Measurements from ENCODE around the gene RRAGC. TPM values are rescaled to one million over a fixed set of nuclear protein-coding genes. Genes with fewer than 3 reads are reported as not detected.
A peak's percentile ranks its signal among the peaks of the same experiment; 100 is the strongest.

Gene RRAGC
- total and polyA plus RNA-seq, 2 experiments from 2014 or later: 9.3 to 12.8 TPM

DNA sequence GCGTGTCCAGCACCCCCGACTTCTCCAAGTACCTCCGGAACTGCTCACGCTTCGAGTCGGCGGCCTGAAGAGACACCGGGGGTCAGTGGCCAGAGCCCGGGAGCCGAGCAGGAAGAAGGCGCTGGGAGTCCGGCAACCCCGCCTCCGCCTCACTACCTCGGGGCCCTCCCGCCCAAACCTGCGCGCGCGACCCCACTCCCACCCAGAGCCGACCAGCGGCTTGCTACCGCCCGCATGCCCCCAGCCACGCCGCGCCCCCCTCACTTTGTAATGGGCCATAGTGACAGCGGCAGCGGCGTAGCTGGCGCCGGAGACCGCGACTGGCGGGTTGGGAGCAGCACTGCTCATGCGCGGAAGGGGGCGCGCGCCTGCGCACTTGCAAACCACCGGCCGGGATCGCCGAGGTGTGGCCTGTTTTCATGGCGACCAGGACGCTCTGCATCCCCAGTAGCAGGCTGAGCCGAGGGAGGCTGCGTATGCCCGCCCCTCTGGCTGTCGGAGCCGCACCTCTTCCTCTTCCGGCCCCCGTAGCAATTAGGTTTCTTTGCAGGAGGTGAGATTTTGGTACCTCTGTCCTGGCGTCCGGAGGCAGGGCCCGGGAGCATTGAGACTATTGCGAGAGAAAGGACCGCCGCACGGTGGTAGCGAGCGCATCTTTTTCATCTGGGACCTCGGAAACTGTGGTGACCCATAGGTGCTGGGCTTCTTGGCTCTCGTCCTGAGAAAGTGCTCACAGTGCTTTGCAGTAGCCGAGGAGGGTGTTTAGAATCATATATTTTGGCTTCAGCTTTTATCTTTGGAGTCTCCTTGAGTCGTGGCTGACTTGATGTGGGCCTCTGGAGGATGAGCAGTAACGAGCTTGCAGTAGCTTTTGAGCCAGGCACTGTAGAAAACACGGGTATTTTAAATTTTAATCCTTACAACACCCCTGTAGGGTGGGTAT, 13.7 kb upstream of the RRAGC start, which contains the start of gene MYCBP:
TSS of gene MYCBP (minus strand) at position 322 of the 943 bp plus-strand sequence. CDS start at position 279, 43 bp downstream.
- no peaks in the 10 kb centered on the region for H3K27me3 ChIP-seq (ENCODE audit: insufficient read depth)
- H3K36me3 ChIP-seq (ENCODE audit: insufficient read depth): no peaks in the 10 kb centered on the region
- Mint-ChIP-seq H3K27ac (peak within 1 kb of the TSS; percentile 89), H3K4me3 (peak within 1 kb of the TSS; percentile 96), H3K36me3 (ENCODE audit: low read depth) (peaks cover 5% of the 10 kb centered on the region; the same call in 2 of the 3 replicates), H3K27me3 (ENCODE audit: insufficient read depth, low read depth, poor library complexity) (peaks cover 4% of the 10 kb centered on the region), H3K9me3 (no peaks in the 10 kb centered on the region; the same call in 2 of the 3 replicates), H3K4me1 (peaks cover 12% of the 10 kb centered on the region)
- peak within 1 kb of the TSS; percentile 38 for H2AFZ ChIP-seq
- H4K20me1 ChIP-seq (replicated peaks; ENCODE audit: insufficient read depth): no peaks in the 10 kb centered on the region; the same call in 1 of the 2 replicates
- no peaks in the 10 kb centered on the region for H3K9me2 ChIP-seq (ENCODE audit: insufficient read depth)
- peak within 1 kb of the TSS; percentile 97 for H3K4me2 ChIP-seq
- peaks cover 12% of the 10 kb centered on the region for H3K4me1 ChIP-seq (ENCODE audit: insufficient read depth)
- TF ChIP-seq, protein P1, sequence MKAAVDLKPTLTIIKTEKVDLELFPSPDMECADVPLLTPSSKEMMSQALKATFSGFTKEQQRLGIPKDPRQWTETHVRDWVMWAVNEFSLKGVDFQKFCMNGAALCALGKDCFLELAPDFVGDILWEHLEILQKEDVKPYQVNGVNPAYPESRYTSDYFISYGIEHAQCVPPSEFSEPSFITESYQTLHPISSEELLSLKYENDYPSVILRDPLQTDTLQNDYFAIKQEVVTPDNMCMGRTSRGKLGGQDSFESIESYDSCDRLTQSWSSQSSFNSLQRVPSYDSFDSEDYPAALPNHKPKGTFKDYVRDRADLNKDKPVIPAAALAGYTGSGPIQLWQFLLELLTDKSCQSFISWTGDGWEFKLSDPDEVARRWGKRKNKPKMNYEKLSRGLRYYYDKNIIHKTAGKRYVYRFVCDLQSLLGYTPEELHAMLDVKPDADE (IDR thresholded peaks at IDR 0.05): peak; percentile 39; the same call in 1 of the 2 replicates
- TF ChIP-seq, protein P2, sequence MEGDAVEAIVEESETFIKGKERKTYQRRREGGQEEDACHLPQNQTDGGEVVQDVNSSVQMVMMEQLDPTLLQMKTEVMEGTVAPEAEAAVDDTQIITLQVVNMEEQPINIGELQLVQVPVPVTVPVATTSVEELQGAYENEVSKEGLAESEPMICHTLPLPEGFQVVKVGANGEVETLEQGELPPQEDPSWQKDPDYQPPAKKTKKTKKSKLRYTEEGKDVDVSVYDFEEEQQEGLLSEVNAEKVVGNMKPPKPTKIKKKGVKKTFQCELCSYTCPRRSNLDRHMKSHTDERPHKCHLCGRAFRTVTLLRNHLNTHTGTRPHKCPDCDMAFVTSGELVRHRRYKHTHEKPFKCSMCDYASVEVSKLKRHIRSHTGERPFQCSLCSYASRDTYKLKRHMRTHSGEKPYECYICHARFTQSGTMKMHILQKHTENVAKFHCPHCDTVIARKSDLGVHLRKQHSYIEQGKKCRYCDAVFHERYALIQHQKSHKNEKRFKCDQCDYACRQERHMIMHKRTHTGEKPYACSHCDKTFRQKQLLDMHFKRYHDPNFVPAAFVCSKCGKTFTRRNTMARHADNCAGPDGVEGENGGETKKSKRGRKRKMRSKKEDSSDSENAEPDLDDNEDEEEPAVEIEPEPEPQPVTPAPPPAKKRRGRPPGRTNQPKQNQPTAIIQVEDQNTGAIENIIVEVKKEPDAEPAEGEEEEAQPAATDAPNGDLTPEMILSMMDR (conservative IDR thresholded peaks at IDR 0.05; ENCODE audit: low read depth in 2 of 2): no peak; a peak in 1 of 4 replicates
- TF ChIP-seq POLR2AphosphoS5 (IDR thresholded peaks at IDR 0.05; ENCODE audit: low read depth): peak; percentile 81
- peak within 1 kb of the TSS; percentile 11; the same call in 1 of the 2 replicates for H3K27ac ChIP-seq (ENCODE audit: low read depth)
- ATAC-seq: peak; percentile 98
- peaks cover 19% of the 10 kb centered on the region for H3K79me2 ChIP-seq (replicated peaks; ENCODE audit: insufficient read depth)
- H3K4me3 ChIP-seq: peak within 1 kb of the TSS; percentile 72
- DNase-seq (ENCODE audit: low spot score): peak; percentile 97
- H3F3A ChIP-seq (replicated peaks; ENCODE audit: low read depth): peaks cover 4% of the 10 kb centered on the region; the same call in 1 of the 2 replicates

DNA sequence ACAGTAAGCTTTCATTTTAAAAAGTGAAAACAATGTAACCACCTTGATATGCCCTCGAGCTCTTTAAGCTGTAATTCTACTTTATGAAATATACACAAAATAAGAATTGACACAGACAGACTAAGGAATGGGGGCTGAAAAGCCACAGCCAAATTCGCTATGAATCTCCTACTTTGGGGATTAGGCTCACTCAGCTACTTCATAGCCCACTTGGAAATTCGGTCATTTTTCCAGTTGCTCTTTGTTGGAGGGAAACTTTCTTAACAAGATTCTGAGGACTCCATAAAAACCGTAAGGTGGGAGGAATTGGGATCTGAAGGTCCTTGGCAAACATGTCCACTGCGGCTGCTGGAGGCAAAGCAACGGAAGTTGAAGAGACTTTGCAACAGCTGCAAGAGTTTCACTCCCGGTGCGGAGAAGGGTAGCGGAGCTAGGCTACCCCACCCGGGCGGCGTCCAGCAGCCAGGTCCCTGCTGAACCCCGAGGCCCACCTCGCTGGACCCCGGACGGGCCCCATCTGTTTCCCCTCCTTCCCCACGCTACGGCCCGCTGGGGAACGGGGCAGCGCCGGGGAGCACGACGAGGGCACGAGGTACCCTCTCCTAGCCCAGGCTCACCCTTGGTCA, 12.9 kb upstream of the RRAGC start:
- H3K36me3 Mint-ChIP-seq (ENCODE audit: low read depth): peaks cover 5% of the 10 kb centered on the region; the same call in 2 of the 3 replicates
- H3K4me3 Mint-ChIP-seq: peak overlapping the region; percentile 96
- no peaks in the 10 kb centered on the region; the same call in 1 of the 2 replicates for H4K20me1 ChIP-seq (replicated peaks; ENCODE audit: insufficient read depth)
- no peaks in the 10 kb centered on the region for H3K36me3 ChIP-seq (ENCODE audit: insufficient read depth)
- no peak overlapping the region for H3K27ac ChIP-seq (ENCODE audit: low read depth)
- no peaks in the 10 kb centered on the region for H3K27me3 ChIP-seq (ENCODE audit: insufficient read depth)
- H3K27ac Mint-ChIP-seq: no peak overlapping the region
- ATAC-seq (peak; percentile 9), DNase-seq (ENCODE audit: low spot score) (peak; percentile 33)
- H3K4me3 ChIP-seq: peak overlapping the region; percentile 72
- no peaks in the 10 kb centered on the region for H3K9me2 ChIP-seq (ENCODE audit: insufficient read depth)
- peaks cover 12% of the 10 kb centered on the region for H3K4me1 ChIP-seq (ENCODE audit: insufficient read depth)
- H3K79me2 ChIP-seq (replicated peaks; ENCODE audit: insufficient read depth): peaks cover 26% of the 10 kb centered on the region
- peaks cover 4% of the 10 kb centered on the region; the same call in 1 of the 2 replicates for H3F3A ChIP-seq (replicated peaks; ENCODE audit: low read depth)
- peak overlapping the region; percentile 38 for H2AFZ ChIP-seq
- peak overlapping the region; percentile 97 for H3K4me2 ChIP-seq
- no peaks in the 10 kb centered on the region; the same call in 2 of the 3 replicates for H3K9me3 Mint-ChIP-seq
- peaks cover 12% of the 10 kb centered on the region for H3K4me1 Mint-ChIP-seq
- peaks cover 4% of the 10 kb centered on the region for H3K27me3 Mint-ChIP-seq (ENCODE audit: insufficient read depth, low read depth, poor library complexity)
- TF ChIP-seq, protein P3, sequence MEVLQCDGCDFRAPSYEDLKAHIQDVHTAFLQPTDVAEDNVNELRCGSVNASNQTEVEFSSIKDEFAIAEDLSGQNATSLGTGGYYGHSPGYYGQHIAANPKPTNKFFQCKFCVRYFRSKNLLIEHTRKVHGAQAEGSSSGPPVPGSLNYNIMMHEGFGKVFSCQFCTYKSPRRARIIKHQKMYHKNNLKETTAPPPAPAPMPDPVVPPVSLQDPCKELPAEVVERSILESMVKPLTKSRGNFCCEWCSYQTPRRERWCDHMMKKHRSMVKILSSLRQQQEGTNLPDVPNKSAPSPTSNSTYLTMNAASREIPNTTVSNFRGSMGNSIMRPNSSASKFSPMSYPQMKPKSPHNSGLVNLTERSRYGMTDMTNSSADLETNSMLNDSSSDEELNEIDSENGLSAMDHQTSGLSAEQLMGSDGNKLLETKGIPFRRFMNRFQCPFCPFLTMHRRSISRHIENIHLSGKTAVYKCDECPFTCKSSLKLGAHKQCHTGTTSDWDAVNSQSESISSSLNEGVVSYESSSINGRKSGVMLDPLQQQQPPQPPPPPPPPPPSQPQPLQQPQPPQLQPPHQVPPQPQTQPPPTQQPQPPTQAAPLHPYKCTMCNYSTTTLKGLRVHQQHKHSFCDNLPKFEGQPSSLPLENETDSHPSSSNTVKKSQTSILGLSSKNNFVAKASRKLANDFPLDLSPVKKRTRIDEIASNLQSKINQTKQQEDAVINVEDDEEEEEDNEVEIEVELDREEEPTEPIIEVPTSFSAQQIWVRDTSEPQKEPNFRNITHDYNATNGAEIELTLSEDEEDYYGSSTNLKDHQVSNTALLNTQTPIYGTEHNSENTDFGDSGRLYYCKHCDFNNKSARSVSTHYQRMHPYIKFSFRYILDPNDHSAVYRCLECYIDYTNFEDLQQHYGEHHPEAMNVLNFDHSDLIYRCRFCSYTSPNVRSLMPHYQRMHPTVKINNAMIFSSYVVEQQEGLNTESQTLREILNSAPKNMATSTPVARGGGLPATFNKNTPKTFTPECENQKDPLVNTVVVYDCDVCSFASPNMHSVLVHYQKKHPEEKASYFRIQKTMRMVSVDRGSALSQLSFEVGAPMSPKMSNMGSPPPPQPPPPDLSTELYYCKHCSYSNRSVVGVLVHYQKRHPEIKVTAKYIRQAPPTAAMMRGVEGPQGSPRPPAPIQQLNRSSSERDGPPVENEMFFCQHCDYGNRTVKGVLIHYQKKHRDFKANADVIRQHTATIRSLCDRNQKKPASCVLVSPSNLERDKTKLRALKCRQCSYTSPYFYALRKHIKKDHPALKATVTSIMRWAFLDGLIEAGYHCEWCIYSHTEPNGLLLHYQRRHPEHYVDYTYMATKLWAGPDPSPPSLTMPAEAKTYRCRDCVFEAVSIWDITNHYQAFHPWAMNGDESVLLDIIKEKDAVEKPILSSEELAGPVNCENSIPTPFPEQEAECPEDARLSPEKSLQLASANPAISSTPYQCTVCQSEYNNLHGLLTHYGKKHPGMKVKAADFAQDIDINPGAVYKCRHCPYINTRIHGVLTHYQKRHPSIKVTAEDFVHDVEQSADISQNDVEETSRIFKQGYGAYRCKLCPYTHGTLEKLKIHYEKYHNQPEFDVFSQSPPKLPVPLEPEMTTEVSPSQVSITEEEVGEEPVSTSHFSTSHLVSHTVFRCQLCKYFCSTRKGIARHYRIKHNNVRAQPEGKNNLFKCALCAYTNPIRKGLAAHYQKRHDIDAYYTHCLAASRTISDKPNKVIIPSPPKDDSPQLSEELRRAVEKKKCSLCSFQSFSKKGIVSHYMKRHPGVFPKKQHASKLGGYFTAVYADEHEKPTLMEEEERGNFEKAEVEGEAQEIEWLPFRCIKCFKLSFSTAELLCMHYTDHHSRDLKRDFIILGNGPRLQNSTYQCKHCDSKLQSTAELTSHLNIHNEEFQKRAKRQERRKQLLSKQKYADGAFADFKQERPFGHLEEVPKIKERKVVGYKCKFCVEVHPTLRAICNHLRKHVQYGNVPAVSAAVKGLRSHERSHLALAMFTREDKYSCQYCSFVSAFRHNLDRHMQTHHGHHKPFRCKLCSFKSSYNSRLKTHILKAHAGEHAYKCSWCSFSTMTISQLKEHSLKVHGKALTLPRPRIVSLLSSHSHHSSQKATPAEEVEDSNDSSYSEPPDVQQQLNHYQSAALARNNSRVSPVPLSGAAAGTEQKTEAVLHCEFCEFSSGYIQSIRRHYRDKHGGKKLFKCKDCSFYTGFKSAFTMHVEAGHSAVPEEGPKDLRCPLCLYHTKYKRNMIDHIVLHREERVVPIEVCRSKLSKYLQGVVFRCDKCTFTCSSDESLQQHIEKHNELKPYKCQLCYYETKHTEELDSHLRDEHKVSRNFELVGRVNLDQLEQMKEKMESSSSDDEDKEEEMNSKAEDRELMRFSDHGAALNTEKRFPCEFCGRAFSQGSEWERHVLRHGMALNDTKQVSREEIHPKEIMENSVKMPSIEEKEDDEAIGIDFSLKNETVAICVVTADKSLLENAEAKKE (CRISPR knock-in tag; IDR thresholded peaks at IDR 0.05): no peak
- TF ChIP-seq JUNB (IDR thresholded peaks at IDR 0.05; ENCODE audit: unreplicated experiment) (no peak), ZNF114 (CRISPR knock-in tag; IDR thresholded peaks at IDR 0.05) (no peak)
- TF ChIP-seq, protein P1 (IDR thresholded peaks at IDR 0.05): no peak
